OCI-LY3 (cell line): ENCODE data around the gene SKIDA1.

Experiments used
- H2AFZ ChIP-seq: fragments of 200-600, 300-600 bp; shearing (Covaris generic); 2 replicates; pipeline ENCODE4 v1.6.0; 2014; ENCODE audit warnings: antibody characterized with exemption, low read depth, low read length
- H3K27ac ChIP-seq: fragments of 200-600, 300-600 bp; sonication (generic); 2 replicates; pipeline ENCODE4 v1.5.1; 2014; ENCODE audit warnings: mild to moderate bottlenecking, low read length, moderate library complexity, mixed read lengths
- H3K27me3 ChIP-seq: fragments of 200-600, 300-600 bp; sonication (generic); 2 replicates; pipeline ENCODE4 v1.6.1; 2014; ENCODE audit warnings: low read depth, low read length, mixed read lengths
- H3K36me3 ChIP-seq: fragments of 200-600, 300-600 bp; sonication (generic); replicated peaks from 2 replicates; pipeline ENCODE3; 2014; ENCODE audit warnings: low read depth, low read length, mixed read lengths
- H3K4me1 ChIP-seq: fragments of 300-600, 200-600 bp; sonication (generic); 2 replicates; pipeline ENCODE4 v1.6.1; 2014; ENCODE audit warnings: low read length, mixed read lengths
- H3K4me2 ChIP-seq: fragments of 200-600, 300-600 bp; sonication (generic); 2 replicates; pipeline ENCODE4 v1.6.1; 2014; ENCODE audit warnings: low read length, mixed read lengths
- H3K4me3 ChIP-seq: fragments of 300-600, 200-600 bp; sonication (generic); 2 replicates; pipeline ENCODE4 v1.5.1; 2014; ENCODE audit warnings: antibody characterized with exemption, mild to moderate bottlenecking, low read length, moderate library complexity
- H3K79me2 ChIP-seq: fragments of 300-600, 200-600 bp; shearing (Covaris generic); 2 replicates; pipeline ENCODE4 v1.6.1; 2014; ENCODE audit warnings: mild to moderate bottlenecking, low read length, mixed read lengths
- H3K9ac ChIP-seq: fragments of 300-600, 200-600 bp; shearing (Covaris generic); 2 replicates; pipeline ENCODE4 v1.6.0; 2014; ENCODE audit warnings: mild to moderate bottlenecking, low read length, moderate library complexity
- H3K9me3 ChIP-seq: fragments of 200-600, 300-600 bp; shearing (Covaris generic); 2 replicates; pipeline ENCODE4 v1.6.1; 2014; ENCODE audit warnings: low read length, mixed read lengths; ENCODE audit not compliant: insufficient read depth
- H4K20me1 ChIP-seq: fragments of 200-600, 300-600 bp; sonication (generic); 2 replicates; pipeline ENCODE4 v1.6.1; 2016; ENCODE audit warnings: low read length, mixed read lengths; ENCODE audit not compliant: insufficient read depth
- EZH2phosphoT487 ChIP-seq: fragments of 200-600 bp; shearing (Covaris generic); IDR thresholded peaks from 2 replicates; pipeline ENCODE4 v1.6.1; 2018; ENCODE audit warnings: antibody characterized with exemption, mixed run types, low read depth
- TF ChIP-seq, protein P1 (sequence below): fragments of 200-600, 300-600 bp; sonication (generic); IDR thresholded peaks from 2 replicates; pipeline ENCODE4 v1.5.1; 2014; ENCODE audit warnings: antibody characterized with exemption, low read length, low read depth

SKIDA1 gene

DNA sequence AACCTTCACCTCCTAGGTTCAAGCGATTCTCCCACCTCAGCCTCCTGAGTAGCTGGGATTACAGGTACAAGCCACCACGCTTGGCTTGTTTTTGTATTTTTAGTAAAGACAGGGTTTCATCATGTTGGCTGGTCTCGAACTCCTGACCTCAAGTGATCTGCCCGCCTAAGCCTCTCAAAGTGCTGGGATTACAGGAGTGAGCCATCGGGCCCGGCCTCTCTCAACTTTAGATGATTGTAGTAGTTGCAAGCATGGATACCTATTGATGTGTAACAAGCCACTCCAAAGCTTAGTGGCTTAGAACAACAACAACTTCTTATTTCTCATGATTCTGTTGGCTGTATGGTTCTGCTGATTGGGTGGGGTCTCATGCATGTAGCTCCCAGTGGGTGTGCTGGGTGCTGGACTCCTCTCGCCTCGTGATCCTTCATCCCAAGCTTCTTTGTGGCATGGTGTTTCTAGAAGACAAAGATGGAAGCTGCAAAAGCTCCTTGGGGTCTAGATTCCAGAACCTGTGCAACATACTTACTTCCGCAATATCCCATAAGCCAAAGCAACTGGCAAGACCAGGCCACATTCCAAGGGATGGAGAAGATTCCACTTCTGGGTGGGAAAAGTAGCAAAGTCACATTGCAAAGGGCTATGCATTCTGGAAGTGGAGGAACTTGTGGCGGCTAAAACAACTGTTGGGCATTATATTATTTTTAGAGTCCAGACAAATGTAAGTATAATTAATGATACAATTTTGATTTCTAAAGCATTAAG lies 37.9 kb downstream of the SKIDA1 start:
- no peaks in the 10 kb centered on the region for H3K79me2 ChIP-seq

DNA sequence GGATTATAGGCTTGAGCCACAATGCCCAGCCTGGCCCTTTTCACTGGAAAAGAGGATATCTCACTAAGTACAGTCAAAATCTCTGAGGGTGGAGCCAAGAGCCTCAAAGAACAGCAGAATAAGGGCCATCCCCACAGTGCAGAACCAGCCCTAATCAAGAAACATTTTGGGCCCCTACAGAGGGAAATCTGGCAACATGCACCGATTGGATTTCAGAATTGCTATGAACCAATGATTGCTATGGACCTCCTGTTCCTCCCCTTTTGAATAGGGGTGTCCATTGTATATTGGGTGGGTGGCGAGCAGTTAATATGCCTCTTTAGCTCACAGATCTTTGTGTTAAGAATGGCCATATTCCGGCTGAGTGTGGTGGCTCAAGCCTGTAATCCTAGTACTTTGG lies 42.7 kb downstream of the SKIDA1 start:
- Histone ChIP-seq H3K79me2 (no peaks in the 10 kb centered on the region), H3K4me3 (no peak overlapping the region), H3K9ac (no peak overlapping the region), H3K27ac (no peak overlapping the region), H4K20me1 (no peaks in the 10 kb centered on the region), H3K27me3 (no peaks in the 10 kb centered on the region), H3K36me3 (no peaks in the 10 kb centered on the region), H3K9me3 (no peaks in the 10 kb centered on the region), H3K4me2 (no peak overlapping the region), H2AFZ (no peak overlapping the region), H3K4me1 (no peaks in the 10 kb centered on the region)
- TF ChIP-seq, protein P1, sequence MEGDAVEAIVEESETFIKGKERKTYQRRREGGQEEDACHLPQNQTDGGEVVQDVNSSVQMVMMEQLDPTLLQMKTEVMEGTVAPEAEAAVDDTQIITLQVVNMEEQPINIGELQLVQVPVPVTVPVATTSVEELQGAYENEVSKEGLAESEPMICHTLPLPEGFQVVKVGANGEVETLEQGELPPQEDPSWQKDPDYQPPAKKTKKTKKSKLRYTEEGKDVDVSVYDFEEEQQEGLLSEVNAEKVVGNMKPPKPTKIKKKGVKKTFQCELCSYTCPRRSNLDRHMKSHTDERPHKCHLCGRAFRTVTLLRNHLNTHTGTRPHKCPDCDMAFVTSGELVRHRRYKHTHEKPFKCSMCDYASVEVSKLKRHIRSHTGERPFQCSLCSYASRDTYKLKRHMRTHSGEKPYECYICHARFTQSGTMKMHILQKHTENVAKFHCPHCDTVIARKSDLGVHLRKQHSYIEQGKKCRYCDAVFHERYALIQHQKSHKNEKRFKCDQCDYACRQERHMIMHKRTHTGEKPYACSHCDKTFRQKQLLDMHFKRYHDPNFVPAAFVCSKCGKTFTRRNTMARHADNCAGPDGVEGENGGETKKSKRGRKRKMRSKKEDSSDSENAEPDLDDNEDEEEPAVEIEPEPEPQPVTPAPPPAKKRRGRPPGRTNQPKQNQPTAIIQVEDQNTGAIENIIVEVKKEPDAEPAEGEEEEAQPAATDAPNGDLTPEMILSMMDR, result no peak
- no peak for TF ChIP-seq EZH2phosphoT487

More for the DNA sequence above, 37.9 kb downstream of the SKIDA1 start:
- Histone ChIP-seq H3K36me3 (no peaks in the 10 kb centered on the region), H3K9me3 (no peaks in the 10 kb centered on the region), H3K9ac (no peak overlapping the region), H3K27ac (no peak overlapping the region), H3K4me2 (no peak overlapping the region), H4K20me1 (no peaks in the 10 kb centered on the region), H3K27me3 (no peaks in the 10 kb centered on the region), H2AFZ (no peak overlapping the region), H3K4me3 (no peak overlapping the region), H3K4me1 (peaks cover 7% of the 10 kb centered on the region; the same call in 1 of the 2 replicates)
- no peak for TF ChIP-seq EZH2phosphoT487
- TF ChIP-seq, protein P1, result no peak

DNA sequence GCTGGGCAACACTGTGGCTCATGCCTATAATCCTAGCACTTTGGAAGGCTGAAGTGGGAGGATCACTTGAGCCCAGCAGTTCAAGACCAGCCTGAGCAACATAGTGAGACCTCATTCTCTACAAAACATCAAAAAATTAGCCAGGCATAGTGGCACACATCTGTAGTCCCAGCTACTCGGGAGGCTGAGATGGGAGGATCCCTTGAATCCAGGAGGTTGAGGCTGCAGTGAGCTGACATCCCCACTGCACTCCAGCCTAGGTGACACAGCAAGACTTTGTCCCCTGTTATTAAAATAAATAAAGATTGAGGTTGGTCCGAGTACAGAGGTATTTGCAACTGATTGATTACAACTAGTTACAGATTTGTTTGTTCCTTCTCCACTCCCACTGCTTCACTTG lies 44.1 kb downstream of the SKIDA1 start:
- TF ChIP-seq, protein P1, result no peak
- TF ChIP-seq EZH2phosphoT487, result no peak
- no peak overlapping the region for H3K4me3 ChIP-seq

DNA sequence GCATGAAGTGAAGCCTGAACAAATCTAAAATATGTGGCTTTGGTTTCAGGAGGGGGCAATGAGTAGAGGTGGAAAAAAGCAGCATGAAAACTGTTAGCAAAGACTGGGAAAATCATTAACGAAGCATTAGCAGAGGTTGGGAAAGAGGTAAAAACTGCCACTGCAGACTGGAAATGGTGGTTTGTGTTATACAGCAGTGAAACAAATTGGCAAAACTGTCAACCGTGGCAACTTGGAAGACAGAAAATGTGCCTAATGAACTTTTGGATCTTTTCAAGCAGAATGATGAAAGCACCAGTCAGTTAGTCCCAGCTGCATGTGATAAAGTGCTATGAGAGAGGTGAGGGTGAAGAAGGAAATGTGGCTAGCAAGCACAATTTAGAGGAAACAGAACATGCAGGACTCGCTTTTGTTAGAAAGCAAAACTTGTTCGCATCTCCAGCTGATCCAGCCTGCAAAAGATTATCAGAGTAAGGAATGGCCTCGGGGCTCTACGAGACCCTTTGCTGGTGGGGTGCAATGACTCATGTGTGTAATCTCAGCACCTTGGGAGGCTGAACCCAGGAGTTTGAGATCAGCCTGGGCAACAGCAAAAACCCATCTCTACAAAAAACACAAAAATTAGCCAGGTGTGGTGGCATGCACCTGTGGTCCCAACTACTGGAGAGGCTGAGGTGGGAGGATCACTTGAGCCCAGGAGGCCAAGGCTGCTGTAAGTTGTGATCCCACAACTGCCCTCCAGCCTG lies 45.7 kb downstream of the SKIDA1 start:
- H3K4me1 ChIP-seq, result no peaks in the 10 kb centered on the region
- no peak overlapping the region for H3K4me2 ChIP-seq
- H3K27ac ChIP-seq, result no peak overlapping the region
- H3K36me3 ChIP-seq, result no peaks in the 10 kb centered on the region
- H3K9me3 ChIP-seq, result no peaks in the 10 kb centered on the region
- no peak overlapping the region for H3K4me3 ChIP-seq
- no peaks in the 10 kb centered on the region for H4K20me1 ChIP-seq
- no peak overlapping the region for H3K9ac ChIP-seq
- H3K79me2 ChIP-seq, result no peaks in the 10 kb centered on the region
- no peak overlapping the region for H2AFZ ChIP-seq
- H3K27me3 ChIP-seq, result no peaks in the 10 kb centered on the region
- TF ChIP-seq, protein P1, result no peak
- no peak for TF ChIP-seq EZH2phosphoT487

More for the DNA sequence above, 44.1 kb downstream of the SKIDA1 start:
- no peaks in the 10 kb centered on the region for H3K27me3 ChIP-seq
- no peaks in the 10 kb centered on the region for H3K9me3 ChIP-seq
- H3K79me2 ChIP-seq, result no peaks in the 10 kb centered on the region
- no peak overlapping the region for H3K27ac ChIP-seq
- no peak overlapping the region for H2AFZ ChIP-seq
- H3K36me3 ChIP-seq, result no peaks in the 10 kb centered on the region
- H4K20me1 ChIP-seq, result no peaks in the 10 kb centered on the region
- H3K4me2 ChIP-seq, result no peak overlapping the region
- no peak overlapping the region for H3K9ac ChIP-seq
- no peaks in the 10 kb centered on the region for H3K4me1 ChIP-seq
